Nephron (organoid): Measurements from ENCODE around the gene APLP2.
"Not testable (repeated sequence)": the region's sequence is repeated elsewhere in the genome, so short reads cannot be mapped to it uniquely, and the experiment has no call there.

Source experiments
- H3K27ac Mint-ChIP-seq, 3 experiments: 2 replicates each; pipeline ENCODE4 v1.8.0; 2020; ENCODE audit warnings: mixed read lengths in 3 of 3, mild to moderate bottlenecking in 2 of 3, moderate library complexity in 1 of 3
- H3K27me3 Mint-ChIP-seq: 2 replicates; pipeline ENCODE4 v1.8.0; 2021; ENCODE audit warnings: low read depth, mild to moderate bottlenecking, moderate library complexity, mixed read lengths
- H3K36me3 Mint-ChIP-seq: 2 replicates; pipeline ENCODE4 v1.8.0; 2020; ENCODE audit warnings: low read depth, mixed read lengths
- H3K4me1 Mint-ChIP-seq: 2 replicates; pipeline ENCODE4 v1.8.0; 2020; ENCODE audit warnings: mixed read lengths
- H3K4me3 Mint-ChIP-seq, 3 experiments: 2 replicates each; pipeline ENCODE4 v1.8.0; 2020; ENCODE audit warnings: mild to moderate bottlenecking in 3 of 3, mixed read lengths in 3 of 3, moderate library complexity in 2 of 3
- H3K9me3 Mint-ChIP-seq: 2 replicates; pipeline ENCODE4 v1.8.0; 2020; ENCODE audit warnings: mixed read lengths
- CTCF ChIP-seq, 3 experiments: fragments of 200-600 bp; sonication (generic); IDR thresholded peaks; one replicate each; pipeline ENCODE4 v1.5.0; 2021; ENCODE audit warnings: antibody characterized with exemption in 3 of 3; ENCODE audit not compliant: unreplicated experiment in 3 of 3

APLP2 gene

GRCh38 chr11:130087294-130087926 lies 17.7 kb downstream of the APLP2 start:
- Mint-ChIP-seq H3K27ac (peak overlapping the region in 1 of 3 experiments; percentile 27), H3K36me3 (peaks cover 49% of the 10 kb centered on the region), H3K9me3 (peaks cover 3% of the 10 kb centered on the region), H3K4me3 (no peak overlapping the region), H3K4me1 (peaks cover 20% of the 10 kb centered on the region), H3K27me3 (no peaks in the 10 kb centered on the region)
- no peak for TF ChIP-seq CTCF (IDR thresholded peaks at IDR 0.05; ENCODE audit: unreplicated experiment in 3 of 3)

- Mint-ChIP-seq H3K27me3 (no peaks in the 10 kb centered on the region), H3K4me1 (peaks cover 20% of the 10 kb centered on the region), H3K27ac (no peak overlapping the region), H3K36me3 (peaks cover 50% of the 10 kb centered on the region), H3K9me3 (peaks cover 6% of the 10 kb centered on the region), H3K4me3 (no peak overlapping the region)
- no peak for TF ChIP-seq CTCF (IDR thresholded peaks at IDR 0.05; ENCODE audit: unreplicated experiment in 3 of 3)
These were observed 18.5 kb downstream of the APLP2 start for GRCh38 chr11:130088217-130088616.

GRCh38 chr11:130088919-130089673 lies 19.4 kb downstream of the APLP2 start:
- H3K27me3 Mint-ChIP-seq, result no peaks in the 10 kb centered on the region
- no peak overlapping the region for H3K4me3 Mint-ChIP-seq
- peak overlapping the region in 2 of 3 experiments; percentile 5 to 46 for H3K27ac Mint-ChIP-seq

GRCh38 chr11:130089674-130090073 lies 20.0 kb downstream of the APLP2 start:
- H3K27me3 Mint-ChIP-seq, result no peaks in the 10 kb centered on the region
- H3K9me3 Mint-ChIP-seq, result peaks cover 6% of the 10 kb centered on the region
- peaks cover 42% of the 10 kb centered on the region for H3K36me3 Mint-ChIP-seq
- peaks cover 20% of the 10 kb centered on the region for H3K4me1 Mint-ChIP-seq
- peak overlapping the region in 1 of 3 experiments; percentile 46 for H3K27ac Mint-ChIP-seq
- TF ChIP-seq CTCF (IDR thresholded peaks at IDR 0.05; ENCODE audit: unreplicated experiment in 3 of 3), result no peak
- H3K4me3 Mint-ChIP-seq, result no peak overlapping the region

More at GRCh38 chr11:130088919-130089673, 19.4 kb downstream of the APLP2 start:
- TF ChIP-seq CTCF (IDR thresholded peaks at IDR 0.05; ENCODE audit: unreplicated experiment in 3 of 3), result no peak
- Mint-ChIP-seq H3K4me1 (peaks cover 20% of the 10 kb centered on the region), H3K9me3 (peaks cover 6% of the 10 kb centered on the region), H3K36me3 (peaks cover 47% of the 10 kb centered on the region)

- not testable (repeated sequence) for H3K4me3 Mint-ChIP-seq, H3K27me3 Mint-ChIP-seq, H3K9me3 Mint-ChIP-seq, H3K27ac Mint-ChIP-seq
- H3K4me1 Mint-ChIP-seq, result peaks cover 20% of the 10 kb centered on the region
- H3K36me3 Mint-ChIP-seq, result peaks cover 36% of the 10 kb centered on the region
These were observed 20.8 kb downstream of the APLP2 start for GRCh38 chr11:130090517-130090916.

GRCh38 chr11:130091169-130091568 lies 21.5 kb downstream of the APLP2 start:
- H3K9me3 Mint-ChIP-seq, H3K27ac Mint-ChIP-seq, H3K27me3 Mint-ChIP-seq, H3K4me3 Mint-ChIP-seq: not testable (repeated sequence)
- Mint-ChIP-seq H3K4me1 (peaks cover 20% of the 10 kb centered on the region), H3K36me3 (peaks cover 29% of the 10 kb centered on the region)

GRCh38 chr11:130092661-130093060 lies 23.0 kb downstream of the APLP2 start:
- peaks cover 23% of the 10 kb centered on the region for H3K4me1 Mint-ChIP-seq
- H3K27ac Mint-ChIP-seq, result no peak overlapping the region
- H3K36me3 Mint-ChIP-seq, result peaks cover 24% of the 10 kb centered on the region
- no peaks in the 10 kb centered on the region for H3K27me3 Mint-ChIP-seq
- H3K4me3 Mint-ChIP-seq, result no peak overlapping the region
- peaks cover 6% of the 10 kb centered on the region for H3K9me3 Mint-ChIP-seq
- TF ChIP-seq CTCF (IDR thresholded peaks at IDR 0.05; ENCODE audit: unreplicated experiment in 3 of 3), result no peak
